ENCODE results near the gene HORMAD1.

DNA sequence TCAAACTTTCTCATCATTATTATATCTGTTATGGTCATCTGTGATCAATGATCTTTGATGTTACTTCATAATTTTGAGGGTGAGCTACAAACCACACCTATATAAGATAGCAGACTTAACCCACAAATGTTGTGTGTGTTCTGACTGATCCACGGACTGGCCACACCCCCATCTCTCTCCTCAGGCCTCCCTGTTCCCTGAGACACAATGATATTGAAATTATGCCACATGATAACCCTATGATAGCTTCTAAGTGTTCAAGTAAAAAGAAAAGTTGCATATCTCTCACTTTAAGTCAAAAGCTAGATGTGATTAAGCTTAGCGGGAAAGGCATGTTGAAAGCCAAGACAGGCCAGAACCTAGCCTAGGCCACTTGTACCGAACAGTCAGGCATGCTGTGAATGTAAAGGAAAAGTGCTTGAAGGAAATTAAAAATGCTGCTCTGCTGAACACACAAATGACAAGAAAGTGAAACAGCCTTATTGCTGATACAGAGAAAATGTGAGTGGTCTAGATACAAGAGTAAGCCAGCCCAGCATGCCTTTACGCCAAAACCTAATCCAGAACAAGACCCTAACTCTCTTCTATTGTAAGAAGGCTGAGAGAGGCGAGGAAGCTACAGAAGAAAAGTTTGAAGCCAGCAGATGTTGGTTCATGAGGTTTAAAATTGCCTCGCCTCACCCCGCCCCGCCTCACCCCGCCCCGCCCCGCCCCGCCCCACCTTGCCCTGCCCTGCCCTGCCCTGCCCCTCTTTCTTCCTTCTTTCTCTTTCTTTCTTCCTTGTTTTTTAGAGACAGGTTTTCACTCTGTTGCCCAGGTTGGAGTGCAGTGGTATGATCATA lies 28.4 kb upstream of the HORMAD1 start:
- TF ChIP-seq, protein P1, sequence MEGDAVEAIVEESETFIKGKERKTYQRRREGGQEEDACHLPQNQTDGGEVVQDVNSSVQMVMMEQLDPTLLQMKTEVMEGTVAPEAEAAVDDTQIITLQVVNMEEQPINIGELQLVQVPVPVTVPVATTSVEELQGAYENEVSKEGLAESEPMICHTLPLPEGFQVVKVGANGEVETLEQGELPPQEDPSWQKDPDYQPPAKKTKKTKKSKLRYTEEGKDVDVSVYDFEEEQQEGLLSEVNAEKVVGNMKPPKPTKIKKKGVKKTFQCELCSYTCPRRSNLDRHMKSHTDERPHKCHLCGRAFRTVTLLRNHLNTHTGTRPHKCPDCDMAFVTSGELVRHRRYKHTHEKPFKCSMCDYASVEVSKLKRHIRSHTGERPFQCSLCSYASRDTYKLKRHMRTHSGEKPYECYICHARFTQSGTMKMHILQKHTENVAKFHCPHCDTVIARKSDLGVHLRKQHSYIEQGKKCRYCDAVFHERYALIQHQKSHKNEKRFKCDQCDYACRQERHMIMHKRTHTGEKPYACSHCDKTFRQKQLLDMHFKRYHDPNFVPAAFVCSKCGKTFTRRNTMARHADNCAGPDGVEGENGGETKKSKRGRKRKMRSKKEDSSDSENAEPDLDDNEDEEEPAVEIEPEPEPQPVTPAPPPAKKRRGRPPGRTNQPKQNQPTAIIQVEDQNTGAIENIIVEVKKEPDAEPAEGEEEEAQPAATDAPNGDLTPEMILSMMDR (IDR thresholded peaks at IDR 0.05): no peak
- TF ChIP-seq POLR2AphosphoS5 (IDR thresholded peaks at IDR 0.05): no peak
